Vagina (tissue), 2 donors: ENCODE measurements around the gene HES5.

Source experiments
- CTCF ChIP-seq, 3 experiments: fragments of 450-650 bp in 2 of 3; fragments of 200-600 bp in 1 of 3; sonication (generic) in 1 of 3; IDR thresholded peaks; one replicate each; pipeline ENCODE4 v1.5.1; 2017 to 2019; ENCODE audit warnings: antibody characterized with exemption in 3 of 3, mild to moderate bottlenecking in 2 of 3, moderate library complexity in 2 of 3
- POLR2A ChIP-seq, 2 donors: fragments of 450-650 bp; IDR thresholded peaks; one replicate each; pipeline ENCODE4 v1.6.1; 2017; ENCODE audit warnings: antibody characterized with exemption in 2 of 2, mild to moderate bottlenecking in 2 of 2, moderate library complexity in 2 of 2

GRCh38 chr1:2534687-2535441, 4.8 kb upstream of the HES5 start:
- no peak for TF ChIP-seq CTCF (IDR thresholded peaks at IDR 0.05)
- no peak for TF ChIP-seq POLR2A (IDR thresholded peaks at IDR 0.05)
